Raji (cell line): Measurements from ENCODE around the gene CLDN4.

Experiments used
- POLR2A ChIP-seq: IDR thresholded peaks from 2 replicates; pipeline ENCODE4 v1.6.1; 2011; ENCODE audit warnings: low read depth, low read length, control low read depth; ENCODE audit not compliant: insufficient read depth

The CLDN4 gene

GRCh38 chr7:73861305-73861704 lies 30.5 kb downstream of the CLDN4 start:
- no peak for TF ChIP-seq POLR2A

GRCh38 chr7:73864981-73865711 lies 34.4 kb downstream of the CLDN4 start:
- TF ChIP-seq POLR2A: no peak

GRCh38 chr7:73865738-73866445 lies 35.1 kb downstream of the CLDN4 start:
- TF ChIP-seq POLR2A: no peak

- no peak for TF ChIP-seq POLR2A
Observed at GRCh38 chr7:73866446-73866767, 35.6 kb downstream of the CLDN4 start.

- TF ChIP-seq POLR2A: no peak
Observed at GRCh38 chr7:73869011-73869798, 38.4 kb downstream of the CLDN4 start.

- no peak for TF ChIP-seq POLR2A
Observed at GRCh38 chr7:73870041-73870492, 39.3 kb downstream of the CLDN4 start.

- TF ChIP-seq POLR2A: no peak
Observed at GRCh38 chr7:73871163-73872011, 40.6 kb downstream of the CLDN4 start.

- TF ChIP-seq POLR2A: no peak
Observed at GRCh38 chr7:73872056-73872908, 41.5 kb downstream of the CLDN4 start.

GRCh38 chr7:73876361-73876760 lies 45.6 kb downstream of the CLDN4 start:
- TF ChIP-seq POLR2A: no peak

- no peak for TF ChIP-seq POLR2A
Observed at GRCh38 chr7:73876973-73877372, 46.2 kb downstream of the CLDN4 start.

- no peak for TF ChIP-seq POLR2A
Observed at GRCh38 chr7:73879977-73880681, 49.3 kb downstream of the CLDN4 start.

- TF ChIP-seq POLR2A: no peak
Observed at GRCh38 chr7:73880755-73881328, 50.0 kb downstream of the CLDN4 start.
